GM19467 (cell line): ENCODE results near the gene MOV10L1.

Experiments used
- ATAC-seq: cut with Tn5 transposase; IDR thresholded peaks from one replicate; pipeline ENCODE4 v1.9.1; 2021; ENCODE audit warnings: mild to moderate bottlenecking, moderate library complexity; ENCODE audit not compliant: unreplicated experiment

MOV10L1 gene

GRCh38 chr22:50058906-50059880 is 30.6 kb upstream of the MOV10L1 start:
- no peak for ATAC-seq

- ATAC-seq, result no peak
These were observed 29.9 kb upstream of the MOV10L1 start for GRCh38 chr22:50059881-50060262.

- no peak for ATAC-seq
These were observed 29.2 kb upstream of the MOV10L1 start for GRCh38 chr22:50060441-50061140.

GRCh38 chr22:50061141-50061823 is 28.5 kb upstream of the MOV10L1 start:
- no peak for ATAC-seq

- ATAC-seq, result no peak
These were observed 27.9 kb upstream of the MOV10L1 start for GRCh38 chr22:50061824-50062355.

- no peak for ATAC-seq
These were observed 27.2 kb upstream of the MOV10L1 start for GRCh38 chr22:50062509-50063135.

DNA sequence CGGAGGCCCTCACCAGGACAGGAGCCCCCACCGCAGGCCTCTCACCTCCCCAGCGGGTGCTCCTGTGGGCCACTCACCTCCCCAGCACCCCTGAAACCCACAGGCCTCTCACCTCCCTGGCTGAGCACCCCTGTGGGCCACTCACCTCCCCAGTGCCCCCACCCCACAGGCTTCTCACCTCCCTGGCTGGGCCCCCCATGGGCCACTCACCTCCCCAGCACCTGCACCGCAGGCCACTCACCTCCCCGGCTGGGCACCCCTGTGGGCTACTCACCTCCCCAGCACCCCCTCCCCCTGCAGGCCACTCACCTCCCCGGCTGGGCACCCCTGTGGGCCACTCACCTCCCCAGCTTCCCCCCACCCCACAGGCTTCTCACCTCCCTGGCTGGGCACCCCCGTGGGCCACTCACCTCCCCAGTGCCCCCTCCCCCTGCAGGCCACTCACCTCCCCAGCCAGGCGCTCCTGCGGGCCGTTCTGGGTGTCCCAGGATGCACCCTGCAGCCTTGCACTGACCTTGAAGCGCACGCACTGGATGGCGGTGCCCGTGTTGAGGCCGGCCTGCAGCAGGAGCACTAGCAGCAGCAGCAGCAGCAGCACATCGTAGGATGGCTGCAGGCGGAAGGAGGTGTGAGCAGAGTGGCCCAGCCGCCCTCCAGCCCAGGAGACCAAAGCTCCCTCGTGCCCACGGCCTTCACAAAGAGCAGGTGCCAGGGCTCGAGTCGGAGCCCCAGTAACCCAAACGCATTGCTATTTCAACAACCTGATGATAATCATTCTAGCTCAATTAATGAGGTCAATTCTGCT is 26.0 kb upstream of the MOV10L1 start:
- no peak for ATAC-seq

DNA sequence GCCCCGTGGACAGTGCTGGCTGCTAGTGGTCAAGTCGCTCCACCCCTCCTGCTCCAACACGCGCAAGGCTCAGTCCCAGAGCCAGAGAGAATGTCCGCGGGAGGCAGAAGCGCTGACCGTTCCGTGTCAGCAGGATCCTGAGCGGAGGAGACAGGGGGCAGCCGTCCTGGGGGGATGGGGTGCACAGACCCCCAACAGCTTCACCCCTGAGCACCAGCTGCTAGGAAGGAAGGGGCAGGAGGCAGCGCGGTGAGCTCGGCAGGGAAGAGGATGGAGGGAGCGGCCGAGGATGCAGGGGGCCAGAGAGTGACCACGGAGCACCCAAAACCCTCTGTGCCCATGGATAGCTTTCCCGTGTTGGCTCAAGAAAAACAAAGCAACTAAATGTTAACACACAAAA is 25.4 kb upstream of the MOV10L1 start:
- no peak for ATAC-seq

GRCh38 chr22:50067244-50067643 is 22.6 kb upstream of the MOV10L1 start:
- ATAC-seq, result no peak

- ATAC-seq, result no peak
These were observed 21.7 kb upstream of the MOV10L1 start for GRCh38 chr22:50068096-50068495.

- no peak for ATAC-seq
These were observed 19.4 kb upstream of the MOV10L1 start for GRCh38 chr22:50070366-50070765.

DNA sequence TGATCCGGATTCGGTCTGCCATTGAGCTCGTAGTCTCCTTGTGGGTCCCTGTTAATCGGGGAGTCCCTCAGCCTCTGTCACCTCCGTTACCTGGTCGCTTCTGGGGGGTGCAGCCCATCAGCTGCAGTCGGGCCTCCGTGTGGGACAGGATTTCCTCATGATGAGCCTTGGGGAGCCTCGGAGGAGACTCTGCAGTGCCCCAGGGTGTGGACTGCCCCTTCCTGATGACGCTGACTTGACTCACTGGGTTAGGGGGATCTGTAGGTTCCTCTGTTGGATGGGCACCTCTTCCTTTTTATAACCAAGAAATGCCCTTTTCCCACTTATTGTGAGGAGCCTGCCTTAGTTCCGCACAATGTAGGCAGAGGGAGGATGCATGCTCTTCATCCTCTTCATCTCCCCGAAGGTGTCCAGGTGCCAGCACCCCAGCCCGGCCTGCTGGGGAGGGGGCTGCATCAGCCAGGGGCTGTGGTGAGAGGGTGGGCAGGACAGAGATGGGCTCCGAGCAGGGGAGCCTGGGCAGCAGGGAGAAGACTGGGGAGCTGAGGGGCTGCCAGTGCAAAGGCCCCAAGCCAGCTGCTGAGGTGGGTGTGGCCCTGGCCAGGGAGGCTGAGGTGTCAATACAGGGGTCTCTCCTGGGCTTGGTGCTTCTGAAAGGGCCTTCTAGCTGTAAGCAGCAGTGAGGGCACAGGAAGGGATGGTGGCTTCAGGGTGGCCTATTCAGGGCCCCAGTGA is 18.2 kb upstream of the MOV10L1 start:
- no peak for ATAC-seq

DNA sequence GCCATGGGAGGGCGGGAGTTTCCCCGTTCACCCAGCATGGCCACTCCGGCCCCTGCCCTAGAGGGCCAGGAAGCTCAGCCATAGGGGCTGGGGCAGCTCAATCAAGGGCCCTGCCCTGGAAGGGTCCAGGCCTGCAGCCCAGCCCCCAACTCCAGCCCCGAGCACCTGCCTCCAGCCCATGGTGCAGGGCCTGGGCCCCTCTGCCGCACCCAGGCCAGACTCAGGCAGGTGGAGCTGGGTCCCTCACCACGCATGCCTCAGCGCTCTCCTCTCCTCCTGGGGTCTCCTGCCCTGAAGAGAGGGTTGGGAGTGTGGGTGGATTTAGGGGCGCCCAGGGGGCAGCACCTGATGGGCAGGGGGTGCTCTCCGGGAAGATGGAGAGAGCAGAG is 17.6 kb upstream of the MOV10L1 start:
- ATAC-seq, result no peak

GRCh38 chr22:50072714-50073538 is 16.9 kb upstream of the MOV10L1 start:
- no peak for ATAC-seq

DNA sequence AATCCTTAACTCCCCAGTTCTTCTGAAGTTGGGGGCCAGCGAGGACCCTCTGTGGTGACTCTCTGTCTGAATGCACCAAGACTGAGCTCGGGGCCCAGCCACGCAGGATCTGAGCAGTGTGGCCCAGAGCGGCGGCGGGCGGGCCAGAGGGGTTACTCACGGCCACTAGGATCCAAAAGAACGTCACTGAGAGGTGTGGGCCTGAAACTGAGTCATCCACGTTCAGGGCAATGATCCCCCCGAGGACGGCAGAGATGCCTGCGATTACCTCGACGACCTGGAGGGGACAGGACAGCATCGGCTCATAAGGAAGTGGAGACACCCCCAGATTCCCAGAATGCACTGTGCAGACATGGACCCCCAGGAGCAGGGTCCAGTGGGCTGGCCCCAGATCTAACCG is 15.8 kb upstream of the MOV10L1 start:
- ATAC-seq, result no peak

- no peak for ATAC-seq
These were observed 15.0 kb upstream of the MOV10L1 start for GRCh38 chr22:50074551-50075530.
